GM19452 (cell line): ENCODE data around the gene MAGEA6.
"Not testable (repeated sequence)": the region's sequence is repeated elsewhere in the genome, so short reads cannot be mapped to it uniquely, and the experiment has no call there.

ENCODE experiments used
- ATAC-seq: cut with Tn5 transposase; IDR thresholded peaks from one replicate; pipeline ENCODE4 v1.9.1; 2021; ENCODE audit not compliant: unreplicated experiment

Gene MAGEA6

DNA sequence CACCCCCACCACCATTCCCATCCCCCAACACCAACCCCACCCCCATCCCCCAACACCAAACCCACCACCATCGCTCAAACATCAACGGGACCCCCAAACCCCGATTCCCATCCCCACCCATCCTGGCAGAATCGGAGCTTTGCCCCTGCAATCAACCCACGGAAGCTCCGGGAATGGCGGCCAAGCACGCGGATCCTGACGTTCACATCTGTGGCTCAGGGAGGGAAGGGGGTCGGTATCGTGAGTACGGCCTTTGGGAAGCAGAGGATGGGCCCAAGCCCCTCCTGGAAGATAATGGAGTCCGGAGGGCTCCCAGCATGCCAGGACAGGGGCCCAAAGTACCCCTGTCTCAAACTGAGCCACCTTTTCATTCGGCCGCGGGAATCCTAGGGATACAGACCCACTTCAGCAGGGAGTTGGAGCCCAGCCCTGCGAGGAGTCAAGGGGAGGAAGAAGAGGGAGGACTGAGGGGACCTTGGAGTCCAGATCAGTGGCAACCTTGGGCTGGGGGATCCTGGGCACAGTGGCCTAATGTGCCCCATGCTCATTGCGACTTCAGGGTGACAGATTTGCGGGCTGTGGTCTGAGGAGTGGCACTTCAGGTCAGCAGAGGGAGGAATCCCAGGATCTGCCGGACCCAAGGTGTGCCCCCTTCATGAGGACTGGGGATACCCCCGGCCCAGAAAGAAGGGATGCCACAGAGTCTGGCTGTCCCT is 35.2 kb downstream of the MAGEA6 start:
- ATAC-seq = not testable (repeated sequence)

DNA sequence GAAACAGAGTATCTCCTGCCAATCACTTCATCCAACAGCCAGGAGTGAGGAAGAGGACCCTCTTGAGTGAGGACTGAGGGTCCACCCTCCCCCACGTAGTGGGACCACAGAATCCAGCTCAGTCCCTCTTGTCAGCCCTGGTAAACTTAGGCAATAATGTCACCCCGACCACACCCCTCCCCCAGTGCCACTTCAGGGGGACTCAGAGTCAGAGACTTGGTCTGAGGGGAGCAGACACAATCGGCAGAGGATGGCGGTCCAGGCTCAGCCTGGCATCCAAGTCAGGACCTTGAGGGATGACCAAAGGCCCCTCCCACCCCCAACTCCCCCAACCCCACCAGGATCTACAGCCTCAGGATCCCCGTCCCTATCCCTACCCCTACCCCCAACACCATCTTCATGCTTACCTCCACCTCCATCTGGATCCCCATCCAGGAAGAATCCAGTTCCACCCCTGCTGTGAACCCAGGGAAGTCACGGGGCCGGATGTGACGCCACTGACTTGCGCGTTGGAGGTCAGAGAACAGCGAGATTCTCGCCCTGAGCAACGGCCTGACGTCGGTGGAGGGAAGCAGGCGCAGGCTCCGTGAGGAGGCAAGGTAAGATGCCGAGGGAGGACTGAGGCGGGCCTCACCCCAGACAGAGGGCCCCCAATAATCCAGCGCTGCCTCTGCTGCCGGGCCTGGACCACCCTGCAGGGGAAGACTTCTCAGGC is 36.1 kb downstream of the MAGEA6 start, which contains the start of the genes CSAG1 and MAGEA12:
Gene CSAG1, minus strand, starts transcription at position 461 of the 715 bp plus-strand sequence. CDS start 1,261 bp downstream, outside the sequence.
Gene MAGEA12, plus strand, starts transcription at position 497 of the 715 bp plus-strand sequence. CDS start 2,405 bp downstream, outside the sequence.
- no peak for ATAC-seq

DNA sequence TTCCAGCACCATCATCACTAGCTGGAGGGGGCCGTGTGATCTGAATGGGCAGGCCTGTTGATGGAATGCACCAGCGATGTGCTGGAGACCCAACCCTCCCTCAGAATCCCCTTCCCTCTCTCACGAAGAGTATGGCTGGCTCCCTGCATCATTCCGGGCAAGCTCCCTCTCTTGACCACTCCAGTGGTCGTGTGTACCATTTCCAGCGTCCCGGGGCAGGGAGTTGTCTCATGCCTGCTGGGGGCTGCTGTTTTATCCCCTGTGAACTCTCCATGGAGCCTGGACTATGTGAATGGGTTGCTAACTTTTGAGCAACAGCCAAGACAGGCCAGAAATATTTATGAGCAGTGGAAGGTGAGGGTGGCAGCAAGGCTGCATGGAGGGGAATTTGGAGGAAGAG is 44.1 kb downstream of the MAGEA6 start:
- no peak for ATAC-seq
